Dedifferentiated amniotic fluid mesenchymal stem cell (primary cell): ENCODE measurements around the gene CCAR1.
"Not testable (repeated sequence)": the region's sequence is repeated elsewhere in the genome, so short reads cannot be mapped to it uniquely, and the experiment has no call there.

ENCODE experiments used
- DNase-seq: peaks from one replicate; pipeline ENCODE4 v3.0.0-alpha.2; 2016; ENCODE audit errors: extremely low spot score

The CCAR1 gene, protein sequence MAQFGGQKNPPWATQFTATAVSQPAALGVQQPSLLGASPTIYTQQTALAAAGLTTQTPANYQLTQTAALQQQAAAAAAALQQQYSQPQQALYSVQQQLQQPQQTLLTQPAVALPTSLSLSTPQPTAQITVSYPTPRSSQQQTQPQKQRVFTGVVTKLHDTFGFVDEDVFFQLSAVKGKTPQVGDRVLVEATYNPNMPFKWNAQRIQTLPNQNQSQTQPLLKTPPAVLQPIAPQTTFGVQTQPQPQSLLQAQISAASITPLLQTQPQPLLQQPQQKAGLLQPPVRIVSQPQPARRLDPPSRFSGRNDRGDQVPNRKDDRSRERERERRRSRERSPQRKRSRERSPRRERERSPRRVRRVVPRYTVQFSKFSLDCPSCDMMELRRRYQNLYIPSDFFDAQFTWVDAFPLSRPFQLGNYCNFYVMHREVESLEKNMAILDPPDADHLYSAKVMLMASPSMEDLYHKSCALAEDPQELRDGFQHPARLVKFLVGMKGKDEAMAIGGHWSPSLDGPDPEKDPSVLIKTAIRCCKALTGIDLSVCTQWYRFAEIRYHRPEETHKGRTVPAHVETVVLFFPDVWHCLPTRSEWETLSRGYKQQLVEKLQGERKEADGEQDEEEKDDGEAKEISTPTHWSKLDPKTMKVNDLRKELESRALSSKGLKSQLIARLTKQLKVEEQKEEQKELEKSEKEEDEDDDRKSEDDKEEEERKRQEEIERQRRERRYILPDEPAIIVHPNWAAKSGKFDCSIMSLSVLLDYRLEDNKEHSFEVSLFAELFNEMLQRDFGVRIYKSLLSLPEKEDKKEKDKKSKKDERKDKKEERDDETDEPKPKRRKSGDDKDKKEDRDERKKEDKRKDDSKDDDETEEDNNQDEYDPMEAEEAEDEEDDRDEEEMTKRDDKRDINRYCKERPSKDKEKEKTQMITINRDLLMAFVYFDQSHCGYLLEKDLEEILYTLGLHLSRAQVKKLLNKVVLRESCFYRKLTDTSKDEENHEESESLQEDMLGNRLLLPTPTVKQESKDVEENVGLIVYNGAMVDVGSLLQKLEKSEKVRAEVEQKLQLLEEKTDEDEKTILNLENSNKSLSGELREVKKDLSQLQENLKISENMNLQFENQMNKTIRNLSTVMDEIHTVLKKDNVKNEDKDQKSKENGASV

DNA sequence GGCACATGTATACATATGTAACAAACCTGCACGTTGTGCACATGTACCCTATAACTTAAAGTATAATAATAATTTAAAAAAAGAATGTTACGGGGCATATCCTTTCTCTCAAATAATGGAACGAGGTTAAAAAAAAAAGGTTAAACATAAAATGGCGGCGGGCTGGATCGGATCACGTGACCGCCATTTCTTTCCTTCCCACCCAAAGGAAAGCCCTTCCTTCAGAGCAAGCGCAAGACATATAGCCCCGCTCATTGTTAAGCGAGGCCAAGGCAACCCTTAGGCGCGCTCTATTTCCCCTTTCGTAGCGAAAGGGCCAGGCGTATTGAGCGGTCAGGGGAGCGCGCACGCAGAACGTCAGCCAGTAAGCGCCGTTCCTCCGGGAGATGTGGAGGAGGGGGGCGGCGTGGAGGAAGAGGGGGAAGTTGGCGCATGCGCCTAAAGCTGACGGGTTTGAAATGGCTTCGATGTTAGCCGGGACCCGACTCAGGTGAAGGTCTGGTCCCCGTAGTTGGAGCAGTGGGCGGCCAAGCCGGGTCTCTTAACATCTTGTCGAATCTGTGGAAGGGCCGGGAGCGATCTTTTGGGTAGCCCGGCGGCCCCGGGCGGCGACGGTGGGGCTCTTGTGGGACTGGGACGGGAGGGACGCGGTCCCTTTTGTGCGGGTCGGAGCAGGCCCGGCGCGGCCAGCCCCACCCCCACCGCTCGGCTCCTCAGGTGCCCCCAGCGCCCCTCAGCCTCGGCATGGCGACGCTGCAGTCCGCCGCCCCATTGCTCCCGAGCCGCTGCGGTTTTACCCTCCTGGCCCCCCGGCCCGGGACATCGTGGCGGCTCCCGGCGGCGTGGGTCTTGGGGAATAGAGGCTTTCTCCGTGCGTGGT is at the start of gene CCAR1:
TSS of gene CCAR1 (plus strand) at position 447 of the 880 bp plus-strand sequence. CDS start 1,266 bp downstream, outside the sequence.
- DNase-seq: peak; percentile 98

DNA sequence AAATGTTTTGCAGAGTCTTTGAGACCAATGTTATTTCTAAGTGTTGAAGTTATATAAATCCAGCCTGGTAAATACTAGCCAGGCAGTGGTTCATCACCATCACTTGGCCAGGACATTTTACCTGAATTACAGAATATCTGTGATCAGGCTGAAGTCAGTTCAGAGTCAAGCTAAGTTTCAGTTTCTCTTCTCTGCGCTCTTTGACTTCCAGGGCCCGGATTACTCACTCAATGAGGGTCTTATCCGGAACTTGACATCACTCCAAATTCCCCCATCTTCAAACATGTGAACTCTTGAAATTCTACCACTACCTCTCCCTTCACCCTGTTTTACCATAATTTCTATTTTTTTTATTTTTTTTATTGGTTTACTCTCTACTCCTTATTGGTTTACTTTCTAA is 36.6 kb upstream of the CCAR1 start:
- DNase-seq: no peak

GRCh38 chr10:68696018-68696417 is 25.0 kb upstream of the CCAR1 start:
- no peak for DNase-seq

DNA sequence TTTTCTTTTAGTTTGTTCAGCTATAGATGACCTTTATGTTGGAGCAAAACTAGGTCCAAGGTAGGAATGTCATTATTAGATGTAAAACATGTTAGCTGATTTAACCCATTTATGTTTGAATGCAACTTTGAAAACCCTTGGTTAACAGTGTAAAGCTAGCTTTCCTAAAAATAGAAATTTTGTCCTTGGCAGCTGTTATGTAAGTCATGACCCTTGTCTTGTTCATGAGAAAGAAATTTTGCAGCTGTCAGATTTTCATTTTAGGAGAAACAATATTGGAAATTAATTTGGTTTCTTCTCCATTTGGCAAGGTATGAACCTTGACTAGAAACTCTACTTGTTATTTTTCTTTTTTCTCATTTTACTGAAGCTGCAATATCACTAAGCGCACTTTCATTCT is 23.9 kb upstream of the CCAR1 start:
- DNase-seq: peak; percentile 13

DNA sequence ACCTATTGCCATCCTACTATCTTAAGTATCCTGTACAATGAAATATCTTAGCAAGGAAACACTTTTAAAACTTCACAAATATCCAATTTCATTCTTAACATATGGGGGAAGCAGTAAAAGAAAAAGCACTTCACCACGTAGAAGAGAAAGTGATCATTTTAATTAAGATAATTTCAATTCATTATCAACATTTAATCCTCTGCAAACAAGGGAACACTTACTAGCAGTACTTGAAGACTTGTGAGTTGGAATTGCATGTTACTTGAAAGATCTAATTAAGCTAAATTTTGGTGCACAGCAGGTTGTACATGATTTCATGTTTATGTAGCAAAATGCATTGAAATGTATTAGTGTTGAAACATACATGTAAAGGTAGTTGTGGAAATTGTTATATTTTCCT is 20.8 kb upstream of the CCAR1 start:
- peak; percentile 13 for DNase-seq

GRCh38 chr10:68705548-68705947 is 15.5 kb upstream of the CCAR1 start:
- DNase-seq: no peak

DNA sequence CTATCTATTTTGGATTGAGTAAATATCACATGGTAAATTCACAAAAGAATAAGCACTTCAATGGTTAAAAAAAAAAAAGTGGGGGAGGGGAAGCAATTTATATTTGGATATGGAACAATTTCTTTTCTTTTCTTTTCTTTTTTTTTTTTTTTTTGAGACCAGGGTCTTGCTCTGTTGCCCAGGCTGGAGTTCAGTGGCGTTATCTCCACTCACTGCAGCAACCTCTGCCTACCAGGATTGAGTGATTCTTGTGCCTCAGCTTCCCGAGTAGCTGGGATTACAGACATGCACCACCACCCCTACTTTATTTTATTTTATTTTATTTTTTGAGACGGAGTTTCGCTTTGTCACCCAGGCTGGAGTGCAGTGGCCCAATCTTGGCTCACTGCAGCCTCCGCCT is 12.1 kb upstream of the CCAR1 start:
- DNase-seq: not testable (repeated sequence)

GRCh38 chr10:68713065-68713464 is 8.0 kb upstream of the CCAR1 start:
- not testable (repeated sequence) for DNase-seq

- no peak for DNase-seq
These were observed 3.6 kb upstream of the CCAR1 start for GRCh38 chr10:68717435-68717834.

DNA sequence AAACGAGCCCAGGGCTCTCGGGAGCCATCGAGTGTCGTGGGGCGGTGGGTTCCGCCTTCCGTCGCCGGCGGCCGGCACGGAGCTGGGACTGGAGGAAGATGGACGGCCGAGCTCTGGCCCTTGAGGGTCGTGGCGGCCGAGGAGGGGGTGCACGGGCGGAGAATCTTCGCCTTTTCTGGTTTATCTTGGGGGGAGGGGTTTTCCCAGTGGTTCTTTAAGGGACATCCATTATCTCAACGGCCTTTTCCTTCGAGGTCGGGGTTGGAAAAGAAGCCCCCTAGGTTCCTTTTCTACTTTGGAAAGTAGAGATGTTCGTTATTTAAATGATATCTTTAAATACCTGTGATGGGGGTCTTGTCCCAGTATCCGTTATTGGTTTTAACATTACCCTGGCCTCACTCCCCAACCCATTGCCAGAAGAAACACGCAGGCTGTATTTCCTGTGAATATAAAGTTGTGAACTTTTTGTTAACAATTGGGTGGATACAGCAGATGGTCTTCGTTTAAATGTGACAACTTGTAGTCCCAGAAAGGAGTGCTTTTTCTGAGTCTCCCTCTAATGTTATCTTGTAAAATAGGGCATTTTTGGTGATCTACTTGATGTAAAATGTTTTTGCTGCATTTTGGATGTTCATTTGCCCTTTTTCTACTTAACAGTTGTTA is 765 bp downstream of the CCAR1 start:
- no peak for DNase-seq

GRCh38 chr10:68725016-68725415 is 4.0 kb downstream of the CCAR1 start:
- DNase-seq: no peak

DNA sequence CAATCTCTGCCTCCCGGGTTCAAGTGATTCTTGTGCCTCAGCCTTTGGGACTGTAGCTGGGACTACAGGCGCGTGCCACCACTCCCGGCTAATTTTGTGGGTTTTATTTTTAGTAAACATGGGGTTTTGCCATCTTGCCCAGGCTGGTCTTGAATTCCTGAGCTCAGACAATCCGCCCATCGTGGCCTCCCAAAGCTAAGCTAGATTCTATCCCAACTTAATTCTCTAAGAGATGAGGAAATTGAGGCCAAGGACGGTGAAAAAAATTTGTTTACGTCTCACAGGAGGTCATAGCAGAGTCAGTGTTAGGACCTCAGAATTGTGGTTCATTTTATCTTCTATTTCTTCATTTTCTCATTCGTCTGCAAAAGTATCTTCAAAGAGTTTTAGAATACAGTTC is 6.1 kb downstream of the CCAR1 start:
- DNase-seq: no peak

- no peak for DNase-seq
These were observed 11.6 kb downstream of the CCAR1 start for GRCh38 chr10:68732651-68733050.

DNA sequence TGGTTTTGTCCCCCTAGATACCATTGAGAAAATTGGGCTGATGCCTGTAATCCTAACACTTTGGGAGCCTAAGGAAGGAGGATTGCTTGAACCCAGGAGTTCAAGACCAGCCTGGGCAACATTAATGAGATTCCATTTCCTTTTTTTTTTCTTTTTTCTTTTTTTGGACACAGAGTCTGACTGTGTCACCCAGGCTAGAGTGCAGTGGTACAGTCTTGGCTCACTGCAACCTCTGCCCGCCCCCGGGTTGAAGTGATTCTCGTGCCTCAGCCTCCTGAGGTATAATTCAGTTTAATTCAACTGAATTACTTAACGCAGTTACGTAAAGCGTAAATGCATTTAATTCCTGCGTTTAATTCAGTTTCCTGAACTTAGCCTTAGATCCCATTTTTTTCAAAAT is 13.3 kb downstream of the CCAR1 start:
- DNase-seq: no peak

DNA sequence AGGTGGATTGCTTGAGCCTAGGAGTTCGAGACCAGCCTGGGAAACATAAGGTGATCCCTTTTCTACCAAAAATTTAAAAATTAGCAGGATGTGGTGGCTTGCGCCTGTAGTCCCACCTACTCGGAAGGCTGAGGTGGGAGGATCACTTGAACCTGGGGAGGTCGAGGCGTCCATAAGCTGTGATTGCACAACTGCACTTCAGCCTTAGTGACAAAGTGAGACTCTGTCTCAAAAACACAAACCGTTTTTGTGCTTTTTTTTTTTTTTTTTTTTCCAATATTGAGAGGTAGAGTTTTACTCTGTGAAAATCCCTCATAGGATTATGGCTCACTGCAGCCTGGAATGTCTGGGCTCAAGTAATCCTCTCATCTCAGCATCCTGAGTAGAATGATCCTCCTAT is 14.1 kb downstream of the CCAR1 start:
- DNase-seq: no peak

DNA sequence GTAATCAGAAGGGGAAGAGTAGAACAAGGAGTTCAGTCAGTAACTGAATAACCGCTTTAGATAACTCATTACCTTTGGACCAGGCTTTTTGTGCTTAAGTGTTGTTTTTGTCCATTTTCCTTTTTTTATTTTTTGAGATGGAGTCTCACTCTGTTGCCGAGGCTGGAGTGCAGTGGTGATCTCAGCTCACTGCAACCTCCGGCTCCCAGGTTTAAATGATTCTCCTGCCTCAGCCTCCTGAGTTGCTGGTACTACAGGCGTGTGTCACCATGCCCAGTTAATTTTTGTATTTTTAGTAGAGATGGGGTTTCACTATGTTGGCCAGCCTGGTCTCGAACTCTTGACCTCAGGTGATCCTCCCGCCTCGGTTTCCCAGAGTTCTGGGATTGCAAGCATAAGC is 14.7 kb downstream of the CCAR1 start:
- not testable (repeated sequence) for DNase-seq

GRCh38 chr10:68740676-68741075 is 19.6 kb downstream of the CCAR1 start:
- DNase-seq: not testable (repeated sequence)

- DNase-seq: no peak
These were observed 21.4 kb downstream of the CCAR1 start for GRCh38 chr10:68742397-68742796.

- DNase-seq: no peak
These were observed 31.8 kb downstream of the CCAR1 start for GRCh38 chr10:68752711-68753350.

DNA sequence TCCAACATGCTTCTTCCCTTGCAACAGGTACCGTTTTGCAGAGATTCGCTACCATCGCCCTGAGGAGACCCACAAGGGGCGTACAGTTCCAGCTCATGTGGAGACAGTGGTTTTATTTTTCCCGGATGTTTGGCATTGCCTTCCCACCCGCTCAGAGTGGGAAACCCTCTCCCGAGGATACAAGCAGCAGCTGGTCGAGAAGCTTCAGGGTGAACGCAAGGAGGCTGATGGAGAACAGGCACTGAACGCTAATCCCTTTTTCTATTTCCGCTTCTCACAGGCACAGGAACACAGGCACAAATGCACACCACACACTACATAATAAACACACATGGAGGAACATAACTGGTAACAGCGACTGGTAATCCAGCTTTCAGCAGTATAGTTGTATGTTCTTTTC is 35.2 kb downstream of the CCAR1 start:
- DNase-seq: no peak
